ENCODE results near the gene C11orf68.

The C11orf68 gene

DNA sequence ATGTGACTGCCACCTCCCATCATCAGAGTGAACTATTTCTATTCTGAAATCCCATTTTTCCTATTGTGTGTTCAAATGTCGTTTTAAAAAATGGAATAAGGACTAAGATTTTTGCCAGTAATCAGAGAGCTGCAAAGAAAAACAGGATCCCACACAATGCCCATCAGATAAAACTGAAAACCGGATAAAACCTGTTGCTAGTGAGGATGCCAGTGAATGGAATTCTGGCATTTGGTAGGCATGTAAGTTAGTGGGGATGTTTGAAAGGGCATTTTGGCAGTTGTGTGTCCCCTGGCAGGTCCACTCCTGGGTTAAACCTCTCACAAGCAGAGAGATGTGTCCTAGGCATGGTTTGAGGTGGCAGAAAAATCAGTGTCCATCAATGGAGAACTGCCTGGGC, 6.5 kb upstream of the C11orf68 start:
- H3K36me3 Mint-ChIP-seq = peaks cover 51% of the 10 kb centered on the region
- DNase-seq (ENCODE audit: low spot score in 2 of 2) = no peak
- H3K4me1 Mint-ChIP-seq = peaks cover 37% of the 10 kb centered on the region
- no peak for ATAC-seq
- H3K27ac Mint-ChIP-seq = peak overlapping the region; percentile 37
- no peaks in the 10 kb centered on the region for H3K9me3 Mint-ChIP-seq
- no peak overlapping the region for H3K4me3 Mint-ChIP-seq

DNA sequence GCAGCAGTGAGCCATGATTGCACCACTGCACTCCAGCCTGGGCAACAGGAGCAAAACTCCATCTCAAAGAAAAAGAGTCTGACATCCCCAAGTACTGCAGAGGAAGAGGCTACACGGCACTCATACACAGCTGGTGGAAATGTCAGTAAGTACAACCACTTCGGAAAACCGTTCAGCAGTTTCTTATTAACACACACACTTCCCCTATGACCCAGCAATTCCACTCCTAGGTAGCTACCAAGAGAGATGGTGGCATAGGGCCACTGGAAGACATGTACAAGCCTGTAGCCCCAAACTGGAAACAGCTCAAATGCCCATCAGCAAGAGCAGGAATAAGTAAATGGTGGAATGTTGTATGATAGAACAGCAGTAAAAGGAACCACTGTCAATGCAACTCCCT, 3.7 kb upstream of the C11orf68 start:
- no peak overlapping the region for H3K27ac Mint-ChIP-seq

DNA sequence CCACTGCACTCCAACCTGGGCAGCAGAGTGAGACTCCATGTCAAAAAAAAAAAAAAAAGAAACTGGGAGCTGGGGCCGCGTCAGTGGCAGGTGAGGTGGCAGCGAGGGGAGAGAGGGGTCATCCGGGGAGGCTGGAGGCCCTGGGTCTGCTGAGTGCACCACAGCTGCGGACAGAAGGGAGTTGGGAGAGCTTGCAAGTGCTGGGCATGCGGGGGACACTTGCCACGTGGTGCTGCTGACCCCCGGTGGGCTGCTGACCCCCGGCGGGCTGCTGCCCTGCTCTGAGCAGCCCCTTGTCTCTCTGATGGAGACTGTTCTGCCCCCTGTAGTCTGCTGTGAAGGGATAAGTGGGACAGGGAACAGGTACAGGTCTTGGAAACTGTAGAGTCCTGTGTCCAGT, 3.0 kb upstream of the C11orf68 start:
- Mint-ChIP-seq H3K9me3 (no peaks in the 10 kb centered on the region), H3K4me1 (peaks cover 24% of the 10 kb centered on the region), H3K36me3 (peaks cover 57% of the 10 kb centered on the region), H3K4me3 (no peak overlapping the region), H3K27ac (no peak overlapping the region)
- ATAC-seq (no peak), DNase-seq (ENCODE audit: low spot score in 2 of 2) (no peak)

More for the DNA sequence above, 3.7 kb upstream of the C11orf68 start:
- DNase-seq (ENCODE audit: low spot score in 2 of 2) (no peak), ATAC-seq (no peak)
- Mint-ChIP-seq H3K9me3 (no peaks in the 10 kb centered on the region), H3K4me1 (peaks cover 25% of the 10 kb centered on the region), H3K36me3 (peaks cover 59% of the 10 kb centered on the region), H3K4me3 (no peak overlapping the region)

DNA sequence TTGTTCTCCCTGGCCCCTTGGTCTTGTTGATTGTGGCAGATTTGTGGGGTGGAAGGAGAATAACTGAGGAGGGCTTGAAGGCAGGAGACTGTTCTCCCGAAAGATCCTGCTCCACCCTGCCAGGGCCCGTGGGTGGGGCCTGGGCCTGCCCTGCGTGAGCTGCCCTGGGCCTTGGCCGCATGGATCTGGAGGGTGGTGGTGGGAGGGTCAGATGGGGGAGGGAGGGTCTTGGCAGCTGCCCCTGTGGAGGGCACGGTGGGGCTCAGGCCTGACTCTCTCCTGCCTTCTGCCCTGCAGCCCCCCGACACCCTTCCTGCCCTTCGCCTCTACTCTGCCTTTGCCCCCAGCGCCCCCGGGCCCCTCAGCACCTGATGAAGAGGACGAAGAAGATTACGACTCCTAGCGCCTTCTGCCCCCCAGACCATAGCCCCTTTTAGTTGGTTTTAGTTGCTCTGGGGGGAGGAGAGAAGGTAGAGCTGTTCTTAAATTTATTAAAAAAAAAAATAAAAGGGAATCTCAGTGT, 2.2 kb upstream of the C11orf68 start:
- ATAC-seq (no peak), DNase-seq (ENCODE audit: low spot score in 2 of 2) (no peak)
- Mint-ChIP-seq H3K27ac (no peak overlapping the region), H3K9me3 (no peaks in the 10 kb centered on the region), H3K4me3 (peak overlapping the region; percentile 89), H3K4me1 (peaks cover 31% of the 10 kb centered on the region), H3K36me3 (peaks cover 59% of the 10 kb centered on the region)

DNA sequence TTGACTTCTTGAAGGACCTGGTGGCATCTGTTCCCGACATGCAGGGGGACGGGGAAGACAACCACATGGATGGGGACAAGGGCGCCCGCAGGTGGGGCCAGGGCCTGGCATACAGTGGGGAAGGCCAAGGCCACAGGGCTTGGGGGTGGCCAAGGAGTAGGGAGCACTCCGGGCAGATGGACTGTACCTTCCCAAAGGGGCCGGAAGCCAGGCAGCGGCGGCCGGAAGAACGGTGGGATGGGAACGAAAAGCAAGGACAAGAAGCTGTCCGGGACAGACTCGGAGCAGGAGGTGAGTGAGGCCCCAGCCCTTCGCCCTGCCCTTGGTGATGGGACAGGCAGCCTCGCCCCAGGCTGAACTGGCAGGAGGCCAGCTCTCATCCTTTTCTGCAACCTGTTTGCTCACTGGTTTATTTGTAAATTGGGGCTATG, 1.5 kb upstream of the C11orf68 start:
- peak overlapping the region; percentile 89 for H3K27ac Mint-ChIP-seq
- peaks cover 59% of the 10 kb centered on the region for H3K36me3 Mint-ChIP-seq
- H3K4me3 Mint-ChIP-seq = peak overlapping the region; percentile 89
- ATAC-seq (no peak), DNase-seq (ENCODE audit: low spot score in 2 of 2) (no peak)
- H3K4me1 Mint-ChIP-seq = peaks cover 32% of the 10 kb centered on the region
- no peaks in the 10 kb centered on the region for H3K9me3 Mint-ChIP-seq

DNA sequence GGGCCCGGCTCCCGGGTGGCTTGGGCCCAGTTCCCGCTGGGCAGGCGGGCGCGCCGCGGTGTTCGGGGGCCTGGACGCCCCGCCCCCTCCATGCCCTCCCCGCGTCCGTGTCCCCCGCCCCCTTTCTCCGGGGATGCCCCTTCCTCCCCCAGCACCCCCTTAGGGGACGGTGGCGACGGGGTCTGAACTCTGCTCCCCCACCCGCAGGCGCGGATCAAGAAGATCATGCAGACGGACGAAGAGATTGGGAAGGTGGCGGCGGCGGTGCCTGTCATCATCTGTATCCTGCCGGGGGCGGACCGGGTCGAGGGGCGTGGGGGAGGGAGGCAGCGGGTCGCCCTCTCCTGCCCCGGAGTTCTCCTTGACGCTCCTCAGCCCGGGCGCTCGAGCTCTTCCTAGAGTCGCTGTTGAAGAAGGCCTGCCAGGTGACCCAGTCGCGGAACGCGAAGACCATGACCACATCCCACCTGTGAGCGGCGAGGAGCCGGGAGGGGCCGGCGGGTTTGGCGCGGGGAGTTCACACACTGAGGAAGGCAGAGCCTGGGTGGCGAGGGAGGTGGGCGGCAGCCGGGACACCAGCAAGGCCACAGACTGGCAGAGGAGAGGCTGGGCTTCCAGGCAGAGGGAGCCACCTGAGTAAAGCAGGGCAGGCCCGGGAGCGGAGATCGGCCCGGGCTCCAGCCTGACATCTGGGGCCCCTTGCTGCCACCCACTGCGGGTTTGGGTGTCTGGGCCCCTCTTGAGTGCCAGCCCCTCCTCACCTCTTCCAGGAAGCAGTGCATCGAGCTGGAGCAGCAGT, 910 bp upstream of the C11orf68 start:
- no peak for DNase-seq (ENCODE audit: low spot score in 2 of 2)
- H3K4me1 Mint-ChIP-seq = peaks cover 38% of the 10 kb centered on the region
- ATAC-seq = peak; percentile 59
- peak overlapping the region; percentile 89 for H3K27ac Mint-ChIP-seq
- no peaks in the 10 kb centered on the region for H3K9me3 Mint-ChIP-seq
- peak overlapping the region; percentile 89 for H3K4me3 Mint-ChIP-seq
- peaks cover 59% of the 10 kb centered on the region for H3K36me3 Mint-ChIP-seq

DNA sequence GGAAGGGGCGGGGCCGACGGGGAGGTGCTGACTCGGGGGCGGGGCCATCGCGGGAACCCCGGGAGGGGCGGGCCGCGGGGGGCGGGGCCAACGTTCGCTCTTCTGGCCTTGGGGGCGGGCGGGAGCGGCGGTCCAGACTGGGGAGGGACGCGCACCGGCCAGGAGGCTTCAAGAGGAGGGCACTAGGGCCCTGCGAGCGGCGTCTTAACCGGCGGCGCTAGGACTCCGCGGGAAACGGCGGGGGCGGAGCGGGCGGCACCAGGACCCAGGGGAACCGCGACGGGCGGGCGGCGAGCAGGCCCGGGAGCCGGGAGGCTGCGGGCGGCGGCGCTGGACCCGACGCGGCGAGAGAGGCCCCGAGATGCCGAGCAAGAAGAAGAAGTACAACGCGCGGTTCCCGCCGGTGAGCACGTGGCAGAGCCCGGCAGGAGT, 295 bp upstream of the C11orf68 start, which contains the start of gene DRAP1:
Gene DRAP1 (plus strand): TSS at position 286 of the 432 bp plus-strand sequence. CDS start 76 bp downstream, at position 362.
- H3K4me3 Mint-ChIP-seq = peak within 1 kb of the TSS; percentile 89
- no peaks in the 10 kb centered on the region for H3K9me3 Mint-ChIP-seq
- DNase-seq (ENCODE audit: low spot score in 2 of 2) (peak; percentile 96 to 98), ATAC-seq (peak; percentile 94)
- peaks cover 53% of the 10 kb centered on the region for H3K36me3 Mint-ChIP-seq
- H3K4me1 Mint-ChIP-seq = peaks cover 43% of the 10 kb centered on the region
- peak within 1 kb of the TSS; percentile 89 for H3K27ac Mint-ChIP-seq

DNA sequence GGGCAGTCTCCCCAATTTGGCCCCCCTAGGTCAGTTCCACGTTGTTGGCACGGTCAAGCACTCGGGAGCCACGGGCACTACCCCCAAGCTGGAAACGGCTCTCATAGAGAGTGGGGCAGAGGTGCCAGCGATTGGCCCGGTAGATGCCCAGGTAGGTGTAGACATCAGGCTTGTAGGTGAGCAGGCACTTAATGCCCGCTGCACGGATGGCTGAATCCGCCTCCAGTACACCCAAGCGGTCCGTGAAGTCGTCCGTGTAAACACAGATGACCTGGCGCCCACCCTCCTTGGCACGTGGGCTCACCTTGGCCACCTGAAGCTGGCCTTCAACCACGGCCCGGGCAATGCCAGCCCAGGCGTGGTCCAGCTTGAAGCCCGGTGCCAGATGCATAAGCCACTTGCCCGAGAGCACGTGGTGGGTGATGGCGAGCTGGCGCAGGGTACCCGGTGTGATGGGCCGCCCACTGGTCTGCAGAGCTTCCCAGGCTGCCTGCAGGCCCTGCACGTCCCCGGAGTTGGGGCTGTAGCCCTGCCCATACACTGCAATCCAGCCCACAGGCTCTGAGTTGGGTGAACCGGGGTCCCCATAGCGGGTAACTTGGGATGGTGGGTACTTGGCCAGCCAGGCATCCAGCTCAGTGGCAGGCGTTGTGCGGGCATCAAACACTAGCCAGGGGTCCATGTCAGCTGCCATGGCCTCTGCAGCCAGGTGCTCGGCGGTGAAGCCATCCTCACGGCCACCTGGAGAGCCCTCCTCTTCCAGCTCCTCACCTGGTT, 1.2 kb downstream of the C11orf68 start:
- peak overlapping the region; percentile 82 for H3K27ac Mint-ChIP-seq

DNA sequence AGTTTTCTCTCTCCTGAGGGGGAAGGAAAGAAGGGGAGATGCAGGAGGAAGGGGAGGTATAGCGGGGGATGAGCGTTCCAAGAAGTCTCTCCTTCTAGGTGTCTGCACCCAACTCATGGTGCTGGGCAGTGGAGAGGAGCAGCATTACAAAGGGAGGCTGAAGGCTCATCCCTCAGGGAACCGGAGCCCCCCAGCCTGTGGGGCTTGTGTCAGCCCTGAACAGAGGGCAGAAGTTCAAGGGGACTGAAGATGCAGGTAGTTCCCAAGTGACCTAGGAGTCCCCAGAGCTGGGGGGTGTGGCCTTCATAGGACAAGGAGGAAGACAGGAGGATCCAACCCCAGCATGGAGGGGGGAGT, 1.8 kb downstream of the C11orf68 start:
- no peak for ATAC-seq
- peak overlapping the region; percentile 89 for H3K4me3 Mint-ChIP-seq

More for the DNA sequence above, 1.2 kb downstream of the C11orf68 start:
- DNase-seq (ENCODE audit: low spot score in 2 of 2) (no peak), ATAC-seq (no peak)
- H3K9me3 Mint-ChIP-seq = no peaks in the 10 kb centered on the region
- peaks cover 39% of the 10 kb centered on the region for H3K36me3 Mint-ChIP-seq
- H3K4me1 Mint-ChIP-seq = peaks cover 43% of the 10 kb centered on the region
- H3K4me3 Mint-ChIP-seq = peak overlapping the region; percentile 89

DNA sequence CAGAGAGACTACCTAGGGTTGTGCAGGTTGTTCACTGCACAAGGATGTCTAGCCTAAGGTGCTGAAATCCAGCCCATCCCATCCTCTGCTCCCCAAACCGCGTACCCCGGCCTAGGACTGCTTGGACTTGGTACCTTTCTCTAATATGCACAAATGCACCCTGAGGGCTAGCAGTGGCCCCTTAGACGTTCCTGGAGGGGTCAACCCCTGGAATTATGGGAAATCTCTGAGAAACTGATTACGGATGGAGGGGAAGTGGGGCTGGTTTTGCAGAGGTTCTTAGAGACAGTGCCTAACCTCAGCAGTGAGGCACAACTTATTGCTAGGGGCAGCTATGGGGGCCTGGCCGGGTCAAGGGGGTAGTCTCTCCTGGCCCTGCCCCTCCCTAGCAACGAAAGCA, 2.5 kb downstream of the C11orf68 start:
- H3K4me3 Mint-ChIP-seq = peak overlapping the region; percentile 89

More for the DNA sequence above, 1.8 kb downstream of the C11orf68 start:
- Mint-ChIP-seq H3K27ac (peak overlapping the region; percentile 82), H3K36me3 (peaks cover 33% of the 10 kb centered on the region), H3K4me1 (peaks cover 39% of the 10 kb centered on the region), H3K9me3 (no peaks in the 10 kb centered on the region)
- DNase-seq (ENCODE audit: low spot score in 2 of 2) = no peak

DNA sequence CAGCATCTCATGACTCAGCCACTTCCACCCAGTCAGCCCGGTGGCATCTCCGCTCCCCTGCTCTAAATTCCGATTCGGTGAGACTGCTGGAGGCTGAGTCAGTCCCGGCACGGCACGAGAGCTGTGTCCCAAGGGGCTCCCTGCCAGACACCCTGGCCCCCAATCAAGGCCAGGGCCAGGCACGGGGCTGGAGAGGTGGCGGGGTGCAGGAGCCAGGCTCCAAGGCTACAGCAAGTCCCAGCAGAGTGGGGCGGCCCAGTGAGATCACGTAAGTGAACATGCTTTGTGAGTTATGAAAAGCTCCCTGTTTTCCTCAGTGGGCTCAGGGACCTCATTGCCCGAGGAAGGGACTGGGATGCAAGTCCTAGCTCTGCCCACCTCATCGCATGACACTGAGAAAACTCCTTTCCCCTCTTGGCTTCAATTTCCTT, 3.0 kb downstream of the C11orf68 start:
- Mint-ChIP-seq H3K4me1 (peaks cover 36% of the 10 kb centered on the region), H3K27ac (peak overlapping the region; percentile 82), H3K4me3 (no peak overlapping the region), H3K9me3 (no peaks in the 10 kb centered on the region), H3K36me3 (peaks cover 24% of the 10 kb centered on the region)
- DNase-seq (ENCODE audit: low spot score in 2 of 2) = no peak
- no peak for ATAC-seq

More for the DNA sequence above, 2.5 kb downstream of the C11orf68 start:
- Mint-ChIP-seq H3K27ac (peak overlapping the region; percentile 82), H3K4me1 (peaks cover 37% of the 10 kb centered on the region), H3K9me3 (no peaks in the 10 kb centered on the region), H3K36me3 (peaks cover 26% of the 10 kb centered on the region)
- ATAC-seq (no peak), DNase-seq (ENCODE audit: low spot score in 2 of 2) (no peak)

DNA sequence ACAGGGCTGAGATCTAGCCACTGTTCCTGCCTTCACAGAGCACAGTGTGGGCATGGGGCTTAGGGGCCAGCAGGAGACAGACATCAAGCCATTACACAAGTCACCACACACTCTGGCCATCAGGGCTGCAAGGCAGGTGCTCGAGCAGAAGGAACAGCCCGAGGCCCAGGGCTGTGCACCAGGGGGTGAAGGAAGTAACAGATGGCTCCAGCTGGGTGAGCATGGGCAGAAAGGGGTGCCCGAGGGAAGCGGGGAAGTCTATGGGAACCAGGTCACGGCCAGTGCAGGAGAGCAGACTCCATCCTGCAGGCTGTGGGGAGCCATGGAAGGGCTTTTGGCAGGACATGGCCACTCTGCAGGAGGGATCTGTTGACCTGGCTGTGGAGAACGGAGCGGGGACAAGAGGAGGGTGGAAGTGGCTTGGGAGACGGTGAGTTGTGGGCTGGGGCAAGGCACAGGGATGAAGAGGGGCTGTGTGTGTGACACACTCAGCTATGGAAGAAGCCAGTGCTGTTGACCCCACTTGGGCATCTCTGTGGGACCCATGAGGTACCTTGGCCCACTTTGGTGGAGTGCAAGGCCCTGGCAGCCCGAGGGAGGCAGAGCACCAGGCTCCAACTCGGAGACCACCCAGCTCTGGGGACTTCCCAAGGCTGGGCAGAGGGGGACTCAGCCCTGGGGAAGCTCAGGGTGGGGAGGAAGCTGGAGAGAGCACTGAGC, 3.6 kb downstream of the C11orf68 start:
- no peak for ATAC-seq
- H3K27ac Mint-ChIP-seq = no peak overlapping the region
- no peaks in the 10 kb centered on the region for H3K9me3 Mint-ChIP-seq
- peaks cover 19% of the 10 kb centered on the region for H3K36me3 Mint-ChIP-seq
- H3K4me3 Mint-ChIP-seq = no peak overlapping the region
- peaks cover 30% of the 10 kb centered on the region for H3K4me1 Mint-ChIP-seq
- DNase-seq (ENCODE audit: low spot score in 2 of 2) = no peak

DNA sequence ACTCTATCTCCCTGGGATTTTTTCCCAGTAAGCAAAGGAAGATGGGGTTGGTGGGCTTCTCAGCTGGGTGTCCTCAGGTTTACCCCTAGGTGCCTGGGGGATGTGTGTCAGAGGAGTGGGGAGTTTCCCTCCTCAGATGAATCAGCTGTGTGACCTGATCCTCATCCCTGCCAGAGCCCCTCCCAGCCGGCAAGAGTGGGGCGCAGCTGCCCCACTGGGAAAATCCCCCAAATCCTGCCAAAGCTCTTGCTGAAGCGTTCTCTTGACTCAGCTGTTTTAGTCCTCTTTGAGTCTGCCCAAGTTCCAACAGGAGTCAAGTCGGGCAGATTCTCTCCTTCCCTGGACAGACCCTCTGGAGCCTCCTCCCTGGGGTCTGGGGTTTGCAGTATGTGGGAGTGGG, 6.0 kb downstream of the C11orf68 start:
- Mint-ChIP-seq H3K36me3 (peaks cover 8% of the 10 kb centered on the region), H3K4me1 (peaks cover 32% of the 10 kb centered on the region), H3K27ac (no peak overlapping the region), H3K9me3 (no peaks in the 10 kb centered on the region), H3K4me3 (no peak overlapping the region)
- DNase-seq (ENCODE audit: low spot score in 2 of 2) (no peak), ATAC-seq (peak; percentile 60)

DNA sequence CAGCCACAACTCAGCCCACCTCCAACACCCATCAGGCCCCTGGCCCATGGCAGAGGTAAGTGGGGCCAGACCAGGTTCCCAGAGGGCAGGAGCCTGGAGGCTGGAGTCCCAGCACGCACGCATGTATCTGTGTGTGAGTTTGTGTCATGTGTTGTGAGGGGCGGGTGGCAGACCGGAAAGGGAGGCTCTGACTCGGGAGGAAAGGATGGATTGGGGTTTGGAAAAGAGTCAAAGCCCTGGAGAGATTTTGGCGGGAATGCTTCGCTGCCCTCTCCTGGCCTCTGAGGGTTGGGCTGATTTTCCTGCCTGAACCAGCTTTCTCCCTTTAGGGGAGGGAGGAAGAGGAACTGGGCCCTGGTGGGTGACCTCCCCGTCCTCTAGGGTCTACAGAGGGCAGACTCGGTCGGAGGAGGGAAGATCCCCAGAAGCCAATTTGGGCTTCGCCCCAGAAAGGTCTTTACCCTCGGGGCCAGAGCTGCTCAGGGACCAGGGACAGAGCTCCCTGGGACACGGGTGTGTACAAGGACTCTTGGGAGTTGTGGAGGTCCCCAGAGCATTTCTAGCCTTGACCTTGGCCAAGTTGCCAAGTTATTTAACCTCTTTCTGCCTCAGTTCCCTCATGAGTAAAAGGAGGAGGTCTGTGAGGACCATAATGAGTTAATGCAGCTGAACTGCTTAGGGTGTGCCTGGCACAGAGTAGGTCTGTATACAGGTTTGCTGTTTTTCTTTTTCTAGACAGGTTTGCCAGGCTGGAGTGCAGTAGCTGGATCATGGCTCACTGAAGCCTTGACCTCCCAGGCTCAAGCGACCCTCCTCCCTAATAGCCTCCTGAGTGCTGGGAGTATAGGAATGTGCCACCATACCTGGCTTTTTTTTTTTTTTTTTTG, 6.9 kb downstream of the C11orf68 start:
- no peak for DNase-seq (ENCODE audit: low spot score in 2 of 2)
- H3K27ac Mint-ChIP-seq = peak overlapping the region; percentile 85
- H3K4me3 Mint-ChIP-seq = no peak overlapping the region
- H3K4me1 Mint-ChIP-seq = peaks cover 26% of the 10 kb centered on the region
- peaks cover 4% of the 10 kb centered on the region for H3K36me3 Mint-ChIP-seq
- no peaks in the 10 kb centered on the region for H3K9me3 Mint-ChIP-seq
- ATAC-seq = no peak

Measured in stimulated activated effector memory CD8-positive, alpha-beta T cell treated with anti-CD3 and anti-CD28 coated beads, Interleukin-12 subunit alpha, Interleukin-12 subunit beta, amount 100 ng/mL, for 72 hours (primary cell).